ENCODE results near the gene RNASEL.
"Not testable (repeated sequence)": the region's sequence is repeated elsewhere in the genome, so short reads cannot be mapped to it uniquely, and the experiment has no call there.

RNASEL gene

GRCh38 chr1:182633031-182633430 lies 44.0 kb upstream of the RNASEL start:
- in situ Hi-C loops (cut with MboI; ENCODE audit: low pct_unique_long_range_greater_than_20kb, low sequenced_read_pairs, unreplicated experiment) = no loop called here
- no peak for TF ChIP-seq CTCF (IDR thresholded peaks at IDR 0.05; ENCODE audit: extremely low read depth, insufficient read depth, missing control alignments)
- DNase-seq (ENCODE audit: low spot score) = no peak

- in situ Hi-C loops (cut with MboI; ENCODE audit: low pct_unique_long_range_greater_than_20kb, low sequenced_read_pairs, unreplicated experiment); DNase-seq (ENCODE audit: low spot score): not testable (repeated sequence)
Observed at GRCh38 chr1:182632441-182632857, 43.4 kb upstream of the RNASEL start.

- TF ChIP-seq CTCF (IDR thresholded peaks at IDR 0.05; ENCODE audit: extremely low read depth, insufficient read depth, missing control alignments) = no peak
- DNase-seq (ENCODE audit: low spot score) = no peak
- in situ Hi-C loops (cut with MboI; ENCODE audit: low pct_unique_long_range_greater_than_20kb, low sequenced_read_pairs, unreplicated experiment) = no loop called here
Observed at GRCh38 chr1:182631954-182632353, 42.9 kb upstream of the RNASEL start.

- TF ChIP-seq CTCF (IDR thresholded peaks at IDR 0.05; ENCODE audit: extremely low read depth, insufficient read depth, missing control alignments) = no peak
- no peak for DNase-seq (ENCODE audit: low spot score)
- in situ Hi-C loops (cut with MboI; ENCODE audit: low pct_unique_long_range_greater_than_20kb, low sequenced_read_pairs, unreplicated experiment) = no loop called here
Observed at GRCh38 chr1:182631053-182631677, 42.1 kb upstream of the RNASEL start.

- DNase-seq (ENCODE audit: low spot score) = no peak
- no peak for TF ChIP-seq CTCF (IDR thresholded peaks at IDR 0.05; ENCODE audit: extremely low read depth, insufficient read depth, missing control alignments)
- in situ Hi-C loops (cut with MboI; ENCODE audit: low pct_unique_long_range_greater_than_20kb, low sequenced_read_pairs, unreplicated experiment) = no loop called here
Observed at GRCh38 chr1:182630586-182630985, 41.5 kb upstream of the RNASEL start.

GRCh38 chr1:182629499-182630096 lies 40.5 kb upstream of the RNASEL start:
- no peak for TF ChIP-seq CTCF (IDR thresholded peaks at IDR 0.05; ENCODE audit: extremely low read depth, insufficient read depth, missing control alignments)
- in situ Hi-C loops (cut with MboI; ENCODE audit: low pct_unique_long_range_greater_than_20kb, low sequenced_read_pairs, unreplicated experiment) = no loop called here
- DNase-seq (ENCODE audit: low spot score) = no peak

- DNase-seq (ENCODE audit: low spot score) = no peak
- in situ Hi-C loops (cut with MboI; ENCODE audit: low pct_unique_long_range_greater_than_20kb, low sequenced_read_pairs, unreplicated experiment) = no loop called here
- TF ChIP-seq CTCF (IDR thresholded peaks at IDR 0.05; ENCODE audit: extremely low read depth, insufficient read depth, missing control alignments) = no peak
Observed at GRCh38 chr1:182629080-182629479, 40.0 kb upstream of the RNASEL start.
